Peyer's patch (tissue), 4 donors: ENCODE data around the gene CEP97. TPM values are rescaled to one million over a fixed set of nuclear protein-coding genes. Genes with fewer than 3 reads are reported as not detected.
"Not testable (repeated sequence)": the region's sequence is repeated elsewhere in the genome, so short reads cannot be mapped to it uniquely, and the experiment has no call there.

ENCODE experiments used
- DNase-seq, 3 donors: peaks; one replicate each; pipeline ENCODE4 v3.0.0-alpha.2; 2017 to 2019
- H3K27ac ChIP-seq, 4 donors: fragments of 200-600 bp; sonication (generic); one replicate each; pipeline ENCODE4 v1.5.1; 2016 to 2019
- H3K27me3 ChIP-seq, 2 donors: fragments of 200-600 bp; sonication (generic); one replicate each; pipeline ENCODE4 v1.5.1; 2019
- H3K36me3 ChIP-seq, 3 donors: fragments of 200-600 bp; sonication (generic); one replicate each; pipeline ENCODE4 v1.5.1; 2016 to 2019
- H3K4me1 ChIP-seq, 4 donors: fragments of 200-600 bp; sonication (generic); one replicate each; pipeline ENCODE4 v1.5.1; 2016 to 2019
- H3K4me3 ChIP-seq, 4 donors: fragments of 200-600 bp; sonication (generic); 1 replicate in 3 of 4; 2 replicates in 1 of 4; pipeline ENCODE4 v1.5.1; 2016 to 2019; ENCODE audit warnings: mild to moderate bottlenecking in 1 of 4
- H3K9me3 ChIP-seq, 4 donors: fragments of 200-600 bp; sonication (generic); one replicate each; pipeline ENCODE4 v1.5.1; 2016 to 2019; ENCODE audit warnings: mild to moderate bottlenecking in 1 of 4
- CTCF ChIP-seq, 6 experiments: fragments of 450-650 bp in 4 of 6; fragments of 200-600 bp in 2 of 6; sonication (generic) in 1 of 6; IDR thresholded peaks; one replicate each; pipeline ENCODE4 v1.5.1; 2017 to 2019; ENCODE audit warnings: antibody characterized with exemption in 6 of 6, mild to moderate bottlenecking in 3 of 6, moderate library complexity in 1 of 6
- POLR2A ChIP-seq, 2 donors: fragments of 450-650 bp; IDR thresholded peaks; one replicate each; pipeline ENCODE4 v1.5.1; 2017; ENCODE audit warnings: antibody characterized with exemption in 2 of 2, mild to moderate bottlenecking in 2 of 2, moderate library complexity in 2 of 2
- total RNA-seq, 4 donors: library from RNA; depleted of rRNA; stranded (reverse); fragments of >200 nt; gene quantifications; one replicate each; pipeline ENCODE4 v1.1.0, GENCODE V29; 2016

The CEP97 gene
- total RNA-seq, 4 donors from 2014 or later, result 3.3 to 18.2 (median 4.7) TPM

GRCh38 chr3:101677436-101678286 lies 46.8 kb upstream of the CEP97 start:
- Histone ChIP-seq H3K27me3 (no peaks in the 10 kb centered on the region), H3K9me3 (no peaks in the 10 kb centered on the region), H3K4me3 (peak overlapping the region; percentile 77 to 98 (median 94)), H3K4me1 (peaks cover 3 to 18% (median 6%) of the 10 kb centered on the region in 4 donors), H3K36me3 (peaks cover 0 to 32% (median 0%) of the 10 kb centered on the region in 3 donors), H3K27ac (peak overlapping the region; percentile 95 to 100 (median 98))
- no peak for TF ChIP-seq CTCF (IDR thresholded peaks at IDR 0.05)
- no peak for TF ChIP-seq POLR2A (IDR thresholded peaks at IDR 0.05)
- peak in 2 of 3 donors; percentile 24 to 57 for DNase-seq

- Histone ChIP-seq H3K36me3 (peaks cover 0 to 44% (median 0%) of the 10 kb centered on the region in 3 donors), H3K4me1 (peaks cover 3 to 21% (median 6%) of the 10 kb centered on the region in 4 donors)
- H3K27me3 ChIP-seq, DNase-seq, H3K27ac ChIP-seq, H3K4me3 ChIP-seq, H3K9me3 ChIP-seq: not testable (repeated sequence)
Observed at GRCh38 chr3:101678837-101679236, 45.6 kb upstream of the CEP97 start.

GRCh38 chr3:101680466-101680865 lies 43.9 kb upstream of the CEP97 start:
- TF ChIP-seq POLR2A (IDR thresholded peaks at IDR 0.05), result no peak
- Histone ChIP-seq H3K36me3 (peaks cover 0 to 50% (median 0%) of the 10 kb centered on the region in 3 donors), H3K9me3 (no peaks in the 10 kb centered on the region), H3K4me1 (peaks cover 3 to 28% (median 7%) of the 10 kb centered on the region in 4 donors), H3K27ac (no peak overlapping the region), H3K27me3 (no peaks in the 10 kb centered on the region), H3K4me3 (no peak overlapping the region)
- no peak for DNase-seq

- peak overlapping the region in 3 of 4 donors; percentile 4 to 81 (median 65) for H3K4me3 ChIP-seq
- H3K27ac ChIP-seq, result peak overlapping the region; percentile 8 to 95 (median 85)
- no peaks in the 10 kb centered on the region for H3K27me3 ChIP-seq
- peaks cover 0 to 19% (median 5%) of the 10 kb centered on the region in 4 donors for H3K4me1 ChIP-seq
- TF ChIP-seq CTCF (IDR thresholded peaks at IDR 0.05) (no peak), POLR2A (IDR thresholded peaks at IDR 0.05) (no peak)
- H3K36me3 ChIP-seq, result peaks cover 0 to 44% (median 0%) of the 10 kb centered on the region in 3 donors
- H3K9me3 ChIP-seq, result no peaks in the 10 kb centered on the region
- DNase-seq, result no peak
Observed at GRCh38 chr3:101685050-101685400, 39.4 kb upstream of the CEP97 start.

GRCh38 chr3:101685870-101686307 lies 38.5 kb upstream of the CEP97 start:
- H3K36me3 ChIP-seq, result peaks cover 0 to 35% (median 0%) of the 10 kb centered on the region in 3 donors
- no peak for DNase-seq
- TF ChIP-seq CTCF (IDR thresholded peaks at IDR 0.05) (no peak), POLR2A (IDR thresholded peaks at IDR 0.05) (no peak)
- no peaks in the 10 kb centered on the region for H3K27me3 ChIP-seq
- H3K4me3 ChIP-seq, result peak overlapping the region; percentile 50 to 81 (median 70)
- peaks cover 0 to 19% (median 5%) of the 10 kb centered on the region in 4 donors for H3K4me1 ChIP-seq
- no peaks in the 10 kb centered on the region for H3K9me3 ChIP-seq
- H3K27ac ChIP-seq, result peak overlapping the region; percentile 81 to 95 (median 91)

GRCh38 chr3:101687142-101687931 lies 37.1 kb upstream of the CEP97 start:
- H3K36me3 ChIP-seq, result peaks cover 0 to 21% (median 0%) of the 10 kb centered on the region in 3 donors
- H3K4me3 ChIP-seq, result peak overlapping the region; percentile 50 to 81 (median 70)
- no peaks in the 10 kb centered on the region for H3K9me3 ChIP-seq
- H3K27me3 ChIP-seq, result no peaks in the 10 kb centered on the region
- no peak for DNase-seq
- no peak for TF ChIP-seq POLR2A (IDR thresholded peaks at IDR 0.05)
- no peak for TF ChIP-seq CTCF (IDR thresholded peaks at IDR 0.05)
- H3K27ac ChIP-seq, result peak overlapping the region; percentile 81 to 95 (median 91)
- peaks cover 0 to 19% (median 5%) of the 10 kb centered on the region in 4 donors for H3K4me1 ChIP-seq
